NOMO-1 treated with DMSO at 0.1 percent for 48 hours (cell line): Measurements from ENCODE around the gene CDC42BPG.

Experiments used
- DNase-seq: peaks from one replicate; lab custom pipeline; 2025; ENCODE audit not compliant: unreplicated experiment; lab: John Stamatoyannopoulos, UW

The CDC42BPG gene

DNA sequence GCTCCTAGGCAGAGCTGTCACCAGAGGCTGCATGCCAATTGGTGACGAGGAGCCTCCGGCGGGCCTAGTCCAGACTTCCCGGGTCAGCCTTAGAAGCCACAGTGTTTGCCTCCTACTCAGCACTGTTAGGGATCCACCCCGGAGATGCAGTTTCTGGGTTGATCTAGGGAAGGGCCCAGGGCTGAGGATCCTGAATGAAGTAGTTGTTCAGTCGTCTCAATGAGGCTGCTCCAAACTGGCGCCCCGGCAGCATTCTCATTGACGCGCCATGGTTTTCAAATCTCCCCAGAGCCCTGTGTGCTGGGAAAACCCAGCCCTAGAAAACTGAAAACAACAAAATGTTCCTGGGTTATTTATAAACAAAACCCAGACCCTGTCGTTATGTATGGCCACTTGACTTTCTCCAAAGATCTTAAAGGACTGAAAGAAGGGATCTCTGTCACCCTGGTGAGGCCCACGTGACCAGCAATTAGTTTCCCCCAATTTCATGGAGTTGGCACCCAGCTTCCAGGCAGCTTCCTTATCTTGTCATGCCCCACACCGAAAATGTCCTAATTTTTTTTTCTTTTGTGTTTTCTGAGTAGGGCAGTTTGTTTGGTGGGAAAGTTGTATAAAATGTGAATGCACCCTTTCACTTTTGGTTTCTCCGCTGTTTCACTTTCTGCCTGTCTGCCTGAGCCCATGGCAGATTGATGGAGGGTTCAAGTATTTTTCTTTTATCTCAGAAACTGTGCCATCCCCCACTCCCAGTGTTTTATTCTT is 36.0 kb upstream of the CDC42BPG start:
- peak; percentile 19 for DNase-seq

DNA sequence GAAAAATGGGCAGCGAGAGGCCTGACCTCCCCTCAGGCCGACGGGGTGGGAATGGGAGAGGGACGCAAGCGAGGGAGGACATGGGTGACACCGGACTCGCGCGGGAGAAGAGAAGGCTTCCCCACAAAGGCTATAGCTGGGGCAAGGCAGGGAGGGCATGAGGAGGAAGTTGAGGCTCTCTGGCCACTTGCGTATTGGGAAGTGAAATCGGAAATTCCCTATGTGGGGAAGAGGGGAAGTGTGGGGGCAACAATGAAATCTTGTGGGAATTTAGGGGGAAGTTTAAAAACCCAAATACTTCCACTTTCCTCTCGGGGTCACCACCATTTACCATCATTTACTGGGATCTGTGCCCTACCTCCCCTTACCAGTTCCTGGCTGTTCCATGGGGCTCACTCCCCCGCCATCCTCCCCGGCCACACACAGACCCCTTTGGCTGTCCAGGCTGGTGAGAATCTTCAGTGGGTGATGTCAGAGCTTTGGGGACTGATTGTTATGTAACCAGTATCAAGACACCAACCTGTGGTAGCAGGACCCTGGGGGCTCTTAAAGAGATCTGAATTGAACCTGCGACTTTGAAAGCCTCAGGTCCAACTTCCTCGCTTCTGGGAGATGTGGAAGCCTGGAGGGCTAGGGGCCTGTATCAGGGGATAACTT is 34.9 kb upstream of the CDC42BPG start:
- DNase-seq, result peak; percentile 31

DNA sequence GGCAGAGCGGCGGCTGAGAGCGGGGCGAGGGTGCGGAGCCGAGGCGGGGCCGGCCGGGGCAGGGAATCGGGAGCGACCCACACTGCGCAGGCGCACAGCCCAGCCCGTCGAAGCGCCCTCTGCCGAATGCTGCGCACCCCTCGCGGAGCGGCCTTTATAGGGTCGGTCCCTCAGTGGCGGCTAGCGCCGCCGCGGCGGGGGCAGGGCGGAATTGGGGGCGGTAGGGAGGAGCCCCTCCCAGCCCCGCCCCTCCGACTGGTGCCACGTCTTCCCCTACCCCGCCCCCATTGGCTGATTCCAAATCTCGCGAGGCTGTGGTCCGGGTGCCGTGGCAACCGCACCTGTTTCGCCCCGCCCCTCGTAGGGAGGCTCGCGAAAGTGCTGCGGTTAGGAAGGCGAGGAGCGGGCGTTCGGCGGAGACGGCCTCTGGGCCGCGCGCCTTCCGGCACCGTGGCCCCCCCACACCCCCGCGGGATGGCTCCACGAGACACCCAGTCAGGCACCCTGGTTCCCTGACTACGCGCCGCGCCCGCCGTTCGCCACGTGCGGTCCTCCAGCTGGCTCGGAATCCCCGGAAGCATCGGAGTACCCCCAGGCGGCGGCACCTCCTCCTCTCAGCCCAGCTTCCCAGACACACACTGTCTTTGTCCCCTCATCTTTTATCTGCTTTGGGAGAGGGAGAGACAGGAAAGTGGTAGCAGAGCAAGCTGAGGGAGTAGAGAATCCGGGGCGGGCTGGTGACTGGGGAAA is 34.2 kb upstream of the CDC42BPG start, which contains the start of gene EHD1:
EHD1 (minus strand) TSS at position 128 of the 750 bp plus-strand sequence. CDS start 157 bp downstream, outside the sequence.
- DNase-seq, result peak; percentile 96

DNA sequence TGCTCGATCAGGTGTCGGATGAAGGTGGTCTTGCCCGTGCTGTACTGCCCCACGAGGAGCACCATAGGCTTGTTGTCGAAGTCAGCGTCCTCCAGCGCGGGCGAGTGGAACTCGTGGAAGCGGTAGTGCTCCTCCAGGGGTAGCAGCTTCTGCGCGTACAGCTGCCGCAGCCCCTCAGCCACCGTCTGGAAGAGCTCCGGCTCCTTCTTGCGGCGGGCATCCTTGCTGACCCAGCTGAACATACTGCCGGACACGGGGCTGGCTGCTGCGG is 33.7 kb upstream of the CDC42BPG start:
- peak; percentile 62 for DNase-seq

DNA sequence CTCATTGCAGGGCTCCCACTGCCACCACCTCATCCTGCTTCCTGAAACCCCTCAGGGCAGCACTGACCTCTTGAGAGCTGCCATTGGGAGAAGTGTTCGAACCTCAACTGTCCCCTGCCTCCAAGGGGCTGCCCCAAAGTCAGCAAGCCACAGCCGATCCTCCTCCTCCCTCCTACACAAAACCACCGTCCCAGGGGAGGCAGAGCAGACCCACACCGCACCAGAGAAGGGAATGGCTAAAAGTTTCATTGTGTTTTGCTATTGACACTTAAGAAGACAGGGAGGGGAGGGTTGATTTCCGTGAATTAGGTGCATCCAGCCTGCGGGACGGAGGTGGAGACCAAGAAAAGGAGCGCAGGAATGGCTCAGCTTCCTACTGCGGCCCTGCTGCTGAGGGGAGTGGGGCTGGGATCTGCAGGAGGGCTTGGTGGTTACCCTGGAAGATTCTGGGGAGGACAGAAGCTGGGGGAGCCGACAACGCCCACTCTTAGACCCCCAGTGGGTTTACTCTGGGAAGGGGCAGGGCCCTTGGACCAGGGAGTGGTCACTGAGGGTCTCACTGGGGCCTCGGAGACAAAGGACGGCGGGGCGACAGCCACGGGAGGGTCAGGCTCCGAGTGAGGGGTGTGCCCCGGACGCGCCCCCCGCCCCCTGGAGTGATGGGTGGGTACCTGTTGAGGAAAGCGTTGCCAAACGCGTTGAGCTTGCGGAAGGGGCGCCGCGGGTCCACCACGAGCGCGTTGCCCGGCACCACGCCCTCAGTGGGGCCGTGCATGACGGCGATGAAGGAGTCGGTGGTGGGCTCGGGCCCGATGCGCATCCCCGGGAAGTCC is 33.2 kb upstream of the CDC42BPG start:
- DNase-seq, result no peak

DNA sequence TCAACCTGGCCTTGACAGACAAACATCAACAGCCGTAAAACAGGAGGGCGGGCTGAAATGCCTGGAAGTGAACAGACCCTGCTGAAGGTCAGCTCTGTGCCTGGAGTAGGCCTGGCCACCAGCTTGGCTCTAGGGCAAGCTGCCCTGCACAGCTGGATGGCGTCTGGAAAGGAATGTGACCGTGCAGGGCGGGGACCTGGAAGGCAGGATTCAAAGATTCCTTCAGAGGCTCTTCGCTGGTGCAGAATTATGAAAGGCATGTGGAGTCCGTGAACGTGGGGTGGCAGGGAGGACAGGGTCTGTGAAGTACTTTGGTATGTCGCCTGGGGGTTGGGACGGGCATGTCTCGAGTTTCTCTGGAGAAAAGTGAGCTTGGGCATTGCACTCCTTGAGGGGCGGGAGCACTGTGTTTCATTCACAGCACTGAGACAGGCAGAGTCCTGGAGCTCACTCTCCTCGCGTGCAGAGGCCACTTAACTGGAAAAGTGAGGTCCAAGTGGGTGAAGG is 32.4 kb upstream of the CDC42BPG start:
- no peak for DNase-seq

DNA sequence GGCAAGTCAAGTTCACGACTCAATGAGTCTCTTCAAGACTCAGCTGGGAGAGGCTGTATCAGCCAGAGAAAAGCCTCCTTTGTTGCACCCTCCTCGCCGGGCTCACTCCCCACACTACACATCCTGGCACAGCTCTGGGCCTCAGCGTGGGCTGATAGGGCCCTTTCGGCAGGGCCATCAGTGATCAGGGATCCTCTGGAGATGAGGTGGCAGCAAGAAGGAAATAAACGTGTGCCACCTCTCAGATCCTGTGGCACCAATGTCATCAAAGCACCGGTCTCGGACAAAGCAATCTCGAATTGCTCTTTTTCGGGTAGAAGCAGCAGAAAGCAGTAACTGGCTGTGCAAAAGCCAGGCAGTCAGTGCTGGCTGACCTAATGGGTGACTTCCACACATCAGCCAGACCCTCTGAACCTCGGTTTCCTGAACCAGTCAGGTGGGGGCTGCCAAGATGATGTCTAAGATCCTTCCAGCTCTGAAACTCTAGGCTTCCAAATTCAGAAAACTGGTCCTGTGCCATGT is 31.8 kb upstream of the CDC42BPG start:
- no peak for DNase-seq

DNA sequence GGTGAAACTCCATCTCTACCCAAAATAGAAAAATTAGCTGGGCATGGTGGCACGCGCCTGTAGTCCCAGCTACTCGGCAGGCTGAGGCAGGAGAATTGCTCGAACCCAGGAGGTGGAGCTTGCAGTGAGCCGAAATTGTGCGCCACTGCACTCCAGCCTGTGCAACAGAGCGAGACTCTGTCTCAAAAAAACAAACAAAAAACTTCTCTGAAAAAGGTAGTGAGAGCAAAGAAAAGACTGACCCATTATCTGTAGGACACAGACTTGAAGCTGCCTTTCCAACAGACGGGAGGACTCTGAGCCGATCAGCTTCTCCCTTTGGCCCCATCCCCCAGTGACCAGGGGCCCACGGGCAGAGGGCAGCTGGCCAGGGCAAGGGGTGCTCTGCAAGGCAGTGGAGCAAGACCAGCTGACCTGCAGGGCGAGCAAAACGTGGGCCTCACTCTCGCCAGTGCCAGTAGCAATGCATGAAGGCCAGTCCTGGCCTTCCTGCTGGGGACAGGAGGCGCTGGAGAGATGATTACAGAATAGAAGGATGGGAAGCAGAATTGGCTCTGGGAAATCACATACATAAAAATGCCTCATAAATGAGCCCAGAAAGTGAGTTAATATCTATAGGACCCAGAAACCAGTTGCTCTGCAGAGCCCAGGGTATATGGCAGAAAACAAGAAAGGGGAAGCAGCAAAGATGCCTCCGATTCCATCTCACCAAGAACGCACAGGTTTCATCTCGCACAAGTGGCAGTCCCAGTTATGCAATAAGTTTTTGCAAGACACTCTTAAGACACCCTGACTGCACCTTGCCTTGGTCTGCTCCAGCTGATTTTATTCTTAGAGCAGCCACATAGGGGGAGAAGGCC is 31.1 kb upstream of the CDC42BPG start:
- DNase-seq, result peak; percentile 92

DNA sequence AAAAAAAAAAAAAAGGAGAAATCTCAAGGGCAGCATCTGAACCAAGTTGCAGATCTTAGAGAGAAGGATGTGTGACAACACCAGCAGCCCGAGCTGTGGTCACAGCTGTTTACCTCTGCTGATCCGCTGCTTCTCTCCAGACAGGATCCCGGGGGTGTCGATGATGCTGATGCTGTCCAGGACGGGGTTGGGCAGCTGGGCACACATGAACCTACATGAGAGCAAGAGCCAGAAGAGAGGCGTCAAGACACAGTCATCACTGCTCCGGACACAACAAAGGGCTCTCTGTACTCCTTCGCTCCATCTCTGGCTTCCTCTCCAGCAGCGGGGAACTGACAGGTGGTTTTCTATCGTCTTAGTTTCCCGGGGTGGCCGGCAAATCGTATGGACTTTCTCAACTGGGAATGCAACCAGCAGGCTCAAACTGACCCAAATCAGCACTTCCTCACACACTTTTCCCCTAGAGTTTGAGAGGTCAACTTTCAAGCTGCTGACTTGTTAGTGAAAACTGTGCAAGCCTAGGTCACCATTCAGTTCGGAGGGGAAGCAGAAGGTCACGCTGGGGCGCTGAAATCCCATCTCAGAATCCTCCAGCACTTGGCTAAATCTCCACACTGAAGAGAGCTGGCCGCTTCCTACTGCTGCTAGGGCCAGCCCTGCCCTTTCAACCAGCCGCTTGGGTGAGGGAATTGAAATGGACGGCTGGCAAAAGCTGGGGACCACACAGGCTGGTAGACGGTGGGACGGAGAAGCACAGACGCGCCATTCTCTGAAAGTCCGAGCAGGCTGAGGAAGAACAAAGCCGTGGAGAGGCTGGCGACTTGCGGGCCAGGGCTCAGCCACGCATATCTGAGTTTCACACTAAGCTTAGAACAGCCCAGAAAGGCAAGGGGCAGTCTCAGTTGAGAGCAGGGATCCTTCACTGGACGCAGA is 30.1 kb upstream of the CDC42BPG start:
- DNase-seq, result no peak

DNA sequence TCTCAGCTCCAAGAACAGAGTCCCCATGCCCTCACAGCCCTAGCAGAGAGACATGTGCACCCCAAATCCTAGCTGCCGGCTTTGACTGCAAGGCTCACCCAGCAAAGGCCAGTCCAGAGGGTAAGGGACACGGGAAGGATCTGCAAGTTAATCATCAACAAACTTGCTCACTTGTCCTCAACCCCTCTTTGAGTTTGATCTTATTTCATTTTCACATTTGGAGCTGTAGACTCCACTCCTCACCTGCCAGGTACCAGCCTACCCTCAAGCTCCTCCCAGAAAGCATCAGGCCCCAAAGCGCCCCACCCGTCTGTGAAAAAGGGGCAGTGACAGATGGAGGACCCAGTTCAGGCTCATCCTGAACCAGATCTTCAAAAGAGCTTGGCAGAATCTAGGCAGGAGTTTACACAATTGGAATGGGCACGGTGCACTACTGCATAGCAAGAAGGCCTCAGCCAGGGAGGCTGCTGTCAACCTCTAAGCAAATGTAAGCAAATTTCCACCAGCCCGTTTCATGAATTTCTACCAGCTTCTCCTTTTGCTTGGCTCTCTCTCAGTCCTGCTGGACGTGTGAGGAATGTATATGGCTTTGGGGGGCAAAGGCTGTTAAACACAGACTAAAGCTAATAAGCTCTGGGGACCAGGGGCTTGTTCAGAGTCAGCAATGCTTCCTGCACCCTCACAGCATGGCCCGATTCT is 28.5 kb upstream of the CDC42BPG start:
- no peak for DNase-seq

DNA sequence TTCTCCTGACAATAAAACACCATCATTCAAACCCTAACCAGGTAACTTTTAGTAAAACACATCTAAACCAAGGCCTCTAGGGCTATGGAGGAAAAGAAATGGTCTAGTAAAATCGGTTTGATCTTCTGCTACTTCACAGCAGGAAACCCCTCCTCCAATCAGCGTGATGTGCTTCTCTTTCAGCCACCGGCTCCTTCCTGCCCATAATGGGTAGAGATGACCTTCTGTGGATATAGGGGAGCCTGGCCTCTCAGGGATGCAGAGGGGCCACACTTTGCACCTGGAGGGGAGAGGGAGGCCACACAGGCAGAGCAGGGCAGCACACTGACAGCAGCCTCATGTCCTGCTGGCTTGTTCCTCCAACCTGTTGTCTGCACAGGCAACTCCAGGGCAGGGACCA is 27.0 kb upstream of the CDC42BPG start:
- DNase-seq, result no peak

DNA sequence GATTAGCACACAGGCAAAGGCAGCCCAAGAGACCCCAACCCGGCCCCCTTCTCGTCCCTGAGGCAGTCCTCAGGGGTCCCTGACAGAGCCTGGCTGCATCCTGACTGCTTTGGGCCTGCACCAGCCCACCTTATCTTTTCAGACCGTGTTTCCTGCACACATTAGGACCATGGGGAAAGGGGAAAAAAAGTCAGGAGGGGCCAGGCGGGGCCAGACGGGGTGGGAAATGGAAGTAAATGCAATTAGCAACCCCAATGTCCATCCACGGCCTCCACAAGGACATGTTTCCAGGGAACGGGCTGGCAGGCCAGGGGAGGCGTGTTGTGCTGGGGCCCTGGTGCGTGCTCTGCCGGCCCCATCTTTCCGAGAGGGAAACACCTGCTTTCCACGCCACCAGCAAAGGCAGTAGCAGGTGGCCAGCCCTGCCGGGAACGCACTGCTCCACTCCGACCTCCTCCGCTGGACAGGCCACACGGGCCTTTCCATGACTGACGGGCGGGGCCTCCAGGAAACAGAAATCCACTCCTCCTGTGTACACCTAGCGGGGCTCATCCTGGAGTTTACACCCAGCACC is 26.5 kb upstream of the CDC42BPG start:
- no peak for DNase-seq

DNA sequence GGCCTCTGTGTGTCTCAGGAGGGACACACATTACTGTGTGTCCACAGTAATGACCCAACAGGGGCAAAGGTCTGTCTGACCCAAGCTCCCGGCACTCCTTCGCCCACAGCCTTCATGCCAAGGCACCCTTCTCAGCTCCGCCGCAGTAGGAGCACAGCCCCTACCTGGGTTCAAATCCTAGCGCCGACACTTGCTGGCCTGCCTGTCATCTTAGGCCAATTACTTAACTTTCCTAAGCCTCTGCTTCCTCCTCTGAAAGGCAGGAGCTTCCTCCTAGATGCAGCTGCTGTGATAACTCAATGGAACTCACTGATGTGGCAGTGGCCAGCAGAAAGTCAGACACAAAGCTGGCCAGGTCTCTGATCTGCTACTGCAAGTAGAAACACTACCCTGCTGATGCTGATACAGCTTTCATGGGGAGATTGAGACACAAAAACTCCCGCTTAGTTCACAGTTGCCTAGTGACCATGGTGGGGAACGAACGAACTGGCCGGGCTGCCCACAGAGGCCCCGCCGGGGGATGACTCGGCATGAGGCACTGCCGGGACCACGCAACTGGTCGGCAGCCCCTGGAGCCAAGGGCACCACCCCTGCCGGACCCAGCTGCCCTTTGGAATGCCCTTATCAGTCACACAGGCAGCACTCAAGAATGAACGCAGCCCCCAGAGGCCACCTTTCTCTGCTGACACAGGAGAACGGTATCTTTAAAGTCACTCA is 25.9 kb upstream of the CDC42BPG start:
- peak; percentile 40 for DNase-seq

DNA sequence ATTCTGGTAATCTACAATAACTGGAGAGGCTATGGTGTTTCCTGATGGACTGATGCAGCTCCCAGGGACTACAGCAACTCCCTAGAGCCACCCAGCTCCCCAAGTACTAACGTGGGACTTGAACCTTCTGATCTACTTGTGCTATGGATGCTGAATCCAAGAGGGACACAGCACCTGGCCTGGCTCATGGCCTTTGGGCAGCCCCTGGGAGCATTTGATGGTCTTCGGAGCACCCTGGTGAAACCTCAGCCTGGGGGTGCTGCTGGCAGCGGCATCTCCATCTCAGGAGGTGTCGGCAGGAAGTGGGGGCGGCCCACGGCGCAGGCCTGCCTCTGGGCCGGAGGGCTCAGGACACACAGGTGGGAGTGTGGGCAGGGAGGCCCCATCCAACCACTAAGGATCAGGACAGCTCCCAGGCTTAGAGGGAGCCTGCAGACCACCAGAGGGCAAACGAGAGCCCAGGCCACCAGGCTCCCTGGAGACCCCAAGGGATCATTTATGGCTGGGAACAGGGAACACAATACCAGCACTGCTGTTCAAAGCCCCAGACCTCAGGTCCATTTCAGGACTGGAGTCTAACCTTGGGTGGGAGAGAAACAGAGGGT is 25.2 kb upstream of the CDC42BPG start:
- no peak for DNase-seq

DNA sequence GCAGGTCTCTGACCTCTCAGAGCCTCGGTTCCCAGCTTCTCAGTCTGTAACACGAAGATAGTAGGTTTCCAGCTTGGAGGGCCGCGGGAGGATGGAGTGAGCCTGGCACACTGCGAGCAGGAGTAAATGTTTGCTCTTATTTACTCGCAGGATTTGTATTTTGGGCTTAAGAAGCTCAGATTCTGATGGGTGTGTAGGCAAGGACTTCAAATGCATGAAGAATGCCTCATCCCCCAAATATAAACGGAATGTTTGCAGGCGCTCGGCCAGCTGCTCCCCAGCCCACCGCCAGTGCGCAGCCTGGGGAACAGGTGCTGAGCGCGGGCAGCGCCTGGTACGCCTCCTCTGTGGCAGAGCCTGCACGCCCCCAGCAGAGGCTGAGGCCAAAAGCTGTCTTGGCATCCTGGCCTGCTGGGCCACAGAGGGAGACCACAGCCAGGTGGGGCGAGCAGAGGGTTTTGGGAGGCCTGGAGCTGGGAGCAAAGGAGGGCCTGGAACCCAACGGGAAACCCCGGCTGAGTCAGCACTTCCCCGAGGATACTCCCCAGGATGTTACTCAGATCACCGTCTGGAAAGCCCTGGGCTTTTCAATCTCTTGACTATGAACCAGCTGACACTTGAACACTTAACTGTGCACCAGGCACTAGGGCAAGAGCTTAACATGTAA is 24.6 kb upstream of the CDC42BPG start:
- no peak for DNase-seq

DNA sequence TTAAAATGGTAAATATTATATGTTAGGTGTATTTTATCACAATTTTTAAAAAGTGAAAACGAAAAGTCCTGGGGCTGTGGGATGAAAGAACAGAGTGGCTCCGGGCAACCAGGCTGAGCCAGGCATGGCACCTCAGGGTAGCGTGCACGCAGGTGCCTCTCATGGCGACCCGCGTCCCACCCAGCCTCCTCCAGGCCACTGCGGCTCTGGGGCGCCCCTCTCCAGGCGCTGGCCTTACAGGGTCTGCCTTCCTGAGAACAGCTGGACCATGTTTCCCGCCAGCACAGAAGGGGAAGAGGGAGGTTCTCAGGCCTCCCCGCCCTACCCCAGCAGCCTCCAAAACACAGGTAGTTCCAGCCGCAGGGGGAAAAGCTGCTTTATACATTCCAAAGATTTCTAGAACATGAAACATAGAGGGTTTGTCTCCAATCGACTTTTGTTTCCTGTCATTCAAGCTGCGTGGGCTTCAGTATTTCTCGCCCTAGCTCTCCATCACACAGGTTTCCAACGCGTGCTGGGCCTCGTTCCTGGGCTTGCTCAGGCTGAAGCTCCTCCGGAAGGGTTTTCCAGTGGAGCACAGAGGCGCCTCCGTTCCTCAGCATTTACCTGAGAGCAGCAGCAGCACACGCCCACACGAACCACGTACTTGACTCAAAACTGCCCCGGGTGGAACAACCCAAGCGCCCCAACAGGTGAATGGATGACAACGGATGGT is 23.5 kb upstream of the CDC42BPG start:
- DNase-seq, result no peak
